GM18502 (cell line): ENCODE results near the gene PLA1A.

Experiments
- ATAC-seq: cut with Tn5 transposase; IDR thresholded peaks from one replicate; pipeline ENCODE4 v1.9.1; 2021; ENCODE audit warnings: mild to moderate bottlenecking; ENCODE audit not compliant: unreplicated experiment, poor library complexity

Gene PLA1A

DNA sequence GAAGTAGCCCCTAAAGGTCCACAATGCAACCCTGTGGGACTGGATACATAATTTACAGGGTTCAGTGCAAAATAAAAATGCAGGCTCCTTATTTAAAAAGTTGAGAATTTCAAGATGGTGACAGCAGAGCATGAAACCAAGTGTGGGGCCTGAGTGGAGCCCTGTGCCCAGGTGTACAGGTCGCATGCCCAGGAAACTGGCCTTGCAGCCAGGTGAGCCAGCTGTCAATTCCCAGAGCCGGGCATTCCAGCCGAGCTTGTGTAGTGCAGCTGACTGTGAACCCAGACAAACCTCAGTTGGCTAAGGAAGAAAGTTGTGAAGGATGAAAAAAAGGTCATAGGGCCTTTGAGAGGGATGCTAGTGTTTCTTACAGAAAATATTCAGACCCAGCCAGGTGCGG, 35.1 kb downstream of the PLA1A start:
- ATAC-seq: no peak

DNA sequence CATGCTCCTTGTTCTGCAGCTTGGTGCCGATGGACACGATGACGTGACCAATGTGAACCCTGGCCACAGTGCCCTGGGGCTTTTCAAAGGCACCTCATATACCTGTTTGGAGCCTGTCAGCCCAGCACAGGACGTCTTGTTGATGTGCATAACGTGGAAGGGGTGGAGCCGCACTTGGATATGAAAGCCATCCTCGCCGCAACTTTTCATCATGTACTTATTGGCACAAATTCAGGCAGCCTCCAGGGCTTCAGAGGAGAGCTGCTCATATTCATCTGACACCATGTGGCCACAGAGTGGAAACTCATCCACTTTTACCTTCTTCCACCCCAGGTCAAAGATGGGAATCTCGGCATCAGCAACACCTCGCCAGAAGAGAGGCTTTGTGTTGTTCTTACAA, 38.0 kb downstream of the PLA1A start:
- no peak for ATAC-seq

DNA sequence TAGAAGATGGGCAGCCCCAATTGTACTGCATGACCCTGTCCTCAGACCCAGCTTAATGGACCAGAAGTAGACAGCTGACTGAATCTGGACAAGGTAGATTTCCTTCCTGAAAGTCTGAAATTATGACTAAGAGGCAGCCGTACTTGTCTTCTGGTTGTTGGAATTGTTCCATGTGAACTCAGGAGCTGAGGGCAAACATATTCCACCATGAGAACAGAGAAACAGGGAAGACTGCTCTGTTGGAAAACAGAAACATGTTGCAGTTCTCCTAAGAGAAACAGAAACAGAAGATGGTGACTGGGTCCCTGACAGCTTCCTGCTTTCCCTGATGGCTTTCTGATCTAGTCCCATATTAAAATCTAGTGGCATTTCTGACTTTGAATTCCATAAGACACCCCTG, 38.6 kb downstream of the PLA1A start:
- no peak for ATAC-seq

- ATAC-seq: no peak
Observed at GRCh38 chr3:119636891-119637611, 39.4 kb downstream of the PLA1A start.

DNA sequence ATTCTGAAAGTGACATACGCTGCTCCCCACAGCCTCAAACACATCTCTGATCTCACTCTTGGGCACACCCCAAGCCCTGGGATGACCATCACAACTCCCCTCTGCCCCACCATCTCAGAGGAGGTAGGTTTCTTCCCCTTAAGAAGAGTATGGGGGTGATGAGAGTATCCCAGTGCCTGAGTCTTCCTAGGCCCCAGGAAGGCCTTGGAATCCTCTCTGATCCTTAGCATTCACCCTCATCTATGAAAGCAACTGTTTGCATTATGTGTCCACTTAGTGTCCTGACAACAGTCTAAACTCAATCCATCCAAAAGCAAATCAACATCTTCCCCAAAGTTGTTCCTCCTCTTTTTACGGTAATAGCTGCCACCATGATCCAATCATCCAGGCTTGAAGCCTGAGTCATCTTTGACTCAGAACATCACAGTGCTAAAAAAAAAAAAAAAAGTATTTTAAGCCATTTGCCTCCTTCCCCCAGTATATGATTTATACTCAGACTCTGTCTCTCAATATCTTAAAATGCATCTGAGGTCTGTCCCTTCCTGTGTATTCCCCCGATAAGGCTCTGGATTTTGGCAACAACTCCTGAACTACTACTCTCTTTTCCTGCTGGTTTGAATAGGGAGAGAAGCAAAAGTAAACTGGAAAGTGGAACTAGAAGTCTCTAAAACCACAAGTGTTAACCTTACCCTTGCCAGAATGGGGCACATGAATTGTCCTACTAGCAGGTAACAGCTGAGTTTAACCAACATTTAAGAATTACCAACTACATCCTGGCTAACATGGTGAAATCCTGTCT, 40.2 kb downstream of the PLA1A start:
- peak; percentile 45 for ATAC-seq

DNA sequence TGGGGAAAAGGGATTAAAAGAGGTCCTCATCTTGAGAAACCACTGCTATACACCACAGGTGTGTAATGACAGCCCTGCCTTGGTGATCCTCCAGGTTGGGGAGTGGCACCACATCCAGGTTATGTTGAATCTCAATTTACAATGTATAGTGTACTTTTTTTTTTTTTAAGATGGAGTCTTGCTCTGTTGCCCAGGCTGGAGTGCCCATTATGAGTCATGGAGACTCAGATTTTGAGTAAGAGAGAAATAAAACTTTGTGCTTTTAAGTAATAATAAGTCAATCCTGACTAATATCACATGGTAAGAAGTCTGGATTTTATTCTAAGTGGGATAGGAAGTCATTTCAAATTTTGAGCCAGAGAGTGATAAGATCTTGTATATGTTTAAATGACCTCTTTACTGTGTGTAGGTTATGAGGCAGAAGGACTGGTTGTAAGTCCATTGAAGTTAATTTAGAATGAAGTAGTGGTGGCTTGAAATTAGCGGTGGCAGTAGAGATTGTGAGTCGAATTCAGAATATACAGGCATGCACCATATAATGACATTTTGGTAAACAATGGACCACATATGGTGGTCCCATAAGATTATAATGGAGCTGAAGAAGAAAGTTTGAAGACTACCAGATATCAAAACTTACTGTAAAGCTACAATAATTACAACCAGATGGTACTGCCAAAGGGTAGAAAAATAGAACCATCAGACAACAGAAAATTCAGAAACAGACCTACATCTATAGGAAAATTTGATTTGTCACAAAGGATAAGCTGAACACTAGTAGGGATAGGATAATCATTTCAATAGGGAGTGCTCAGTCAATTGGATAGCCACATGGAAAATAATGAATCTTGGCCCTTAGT, 42.0 kb downstream of the PLA1A start:
- no peak for ATAC-seq

DNA sequence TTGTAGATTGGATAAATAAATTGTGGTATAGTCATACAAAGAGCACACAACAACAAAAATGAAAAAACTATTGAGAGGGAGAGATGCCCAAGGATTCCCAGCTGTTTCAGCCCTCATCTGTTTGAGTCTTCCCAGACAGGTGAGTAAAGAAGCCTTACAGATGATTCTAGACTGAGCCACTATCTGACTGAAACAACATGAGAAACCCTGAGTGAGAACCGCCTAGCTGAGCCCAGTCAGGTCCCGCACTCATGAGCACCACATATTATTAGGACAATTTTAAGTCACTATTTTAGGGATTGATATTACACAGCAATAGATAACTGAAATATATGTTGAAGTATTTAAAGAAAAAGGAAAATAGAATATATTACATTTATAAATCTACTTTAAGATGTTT, 43.7 kb downstream of the PLA1A start:
- no peak for ATAC-seq

DNA sequence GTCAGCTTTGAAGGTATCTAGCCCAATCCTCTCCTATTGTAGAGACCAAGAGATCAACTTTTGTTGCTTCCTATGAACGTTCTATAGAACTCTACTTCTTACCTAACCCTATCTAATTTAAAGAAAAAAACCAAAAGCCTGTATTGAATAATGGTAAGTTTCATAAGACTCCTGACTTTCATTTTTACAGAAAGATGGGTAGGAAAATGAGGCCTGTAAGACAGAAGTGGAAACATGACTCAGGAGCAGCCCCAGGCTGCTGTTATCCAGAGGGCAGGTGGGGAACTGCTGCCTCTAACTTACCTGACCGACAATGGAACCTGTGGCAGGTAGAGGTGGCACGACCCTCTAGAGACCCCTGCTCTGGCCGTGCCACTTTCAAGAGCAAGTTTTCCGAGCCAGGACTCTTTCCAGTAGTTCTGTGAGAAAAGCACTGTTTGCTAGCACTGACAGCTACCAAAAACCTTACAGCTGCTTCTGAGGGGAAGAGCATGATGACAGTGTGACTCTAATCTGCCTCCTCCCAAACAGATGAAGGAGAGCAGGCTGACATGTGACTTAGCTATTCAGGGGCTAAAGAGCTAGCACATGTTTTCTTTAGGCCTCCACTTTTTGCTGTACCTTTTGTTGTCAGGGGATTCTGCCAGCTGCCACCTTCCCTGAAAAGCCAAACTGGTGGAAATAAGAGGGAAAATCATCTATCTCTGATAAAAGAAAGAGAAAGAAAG, 45.2 kb downstream of the PLA1A start:
- ATAC-seq: no peak

DNA sequence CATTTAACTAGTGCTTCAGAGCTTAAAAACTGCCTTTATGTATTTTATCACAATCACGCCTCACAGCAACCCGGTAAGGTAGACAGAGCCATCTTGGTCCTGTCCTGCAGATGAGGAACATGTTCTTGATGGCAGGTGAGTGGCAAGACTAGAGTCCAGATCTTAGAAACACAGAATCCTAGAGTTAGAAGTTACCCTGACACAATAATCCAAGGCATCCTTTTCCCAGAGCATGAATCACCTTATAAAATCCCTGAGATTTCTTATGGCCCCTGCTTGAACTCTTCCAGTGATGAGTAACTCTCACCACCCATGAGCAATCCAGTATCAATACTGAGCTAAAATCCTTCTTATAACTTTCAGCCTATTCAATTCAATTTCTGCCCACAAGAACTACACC, 45.8 kb downstream of the PLA1A start:
- ATAC-seq: no peak

GRCh38 chr3:119644481-119644880, 46.8 kb downstream of the PLA1A start:
- ATAC-seq: no peak

DNA sequence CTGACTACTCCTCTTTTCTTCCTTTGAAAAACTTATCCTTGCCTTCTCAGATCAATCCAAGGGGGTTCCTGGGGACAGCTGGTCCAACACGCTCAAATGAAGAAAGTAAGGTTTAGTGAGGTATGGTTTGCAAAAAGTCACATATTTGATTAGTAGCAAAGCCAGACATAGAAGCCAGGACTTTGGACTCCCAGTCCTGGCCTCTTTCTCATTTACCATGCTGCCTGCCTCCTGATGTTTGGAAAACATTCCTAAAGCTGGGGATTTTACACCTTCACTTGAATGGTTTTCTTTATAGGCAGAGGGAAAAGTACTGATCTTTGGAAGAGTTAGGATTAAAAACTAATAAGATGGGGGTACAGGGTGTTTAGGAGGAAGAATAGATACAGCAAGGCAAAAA, 48.1 kb downstream of the PLA1A start:
- ATAC-seq: no peak

- ATAC-seq: no peak
Observed at GRCh38 chr3:119647171-119647570, 49.5 kb downstream of the PLA1A start.

DNA sequence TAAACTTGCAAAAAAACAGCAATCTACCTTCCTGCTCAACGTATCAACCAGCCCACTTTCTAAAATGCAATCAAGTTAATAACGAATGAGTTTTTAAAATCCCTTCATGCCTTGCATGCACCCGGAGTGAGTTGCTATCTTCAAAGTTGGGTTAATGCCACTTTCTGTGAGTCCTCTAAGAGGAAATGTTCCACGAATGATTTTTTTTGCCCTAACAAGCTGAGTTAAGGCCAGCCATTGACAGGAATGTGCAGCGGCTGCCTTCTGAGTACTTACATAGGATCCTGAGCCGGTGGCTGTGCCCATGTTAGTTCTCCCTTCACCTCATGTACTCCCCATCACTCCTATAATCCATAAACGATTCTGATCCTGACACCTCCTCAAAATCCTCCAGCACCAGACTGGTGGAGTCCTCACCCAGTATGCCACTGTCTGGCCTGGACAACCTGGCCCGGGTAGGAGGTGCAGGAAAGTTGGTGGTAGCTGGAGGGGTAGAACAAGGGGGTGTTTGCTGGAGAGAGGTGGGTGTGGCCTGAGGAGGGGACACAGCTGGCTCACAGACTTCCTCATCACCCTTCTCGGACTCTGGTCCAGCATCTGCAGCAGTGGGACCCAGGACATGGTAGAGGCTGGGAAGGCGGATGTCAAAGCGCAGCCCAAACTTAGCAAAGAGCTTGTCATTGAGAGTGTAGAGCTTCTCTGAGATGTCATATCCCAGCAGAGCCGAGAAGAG, 50.3 kb downstream of the PLA1A start:
- ATAC-seq: no peak

GRCh38 chr3:119649761-119650160, 52.1 kb downstream of the PLA1A start:
- no peak for ATAC-seq

DNA sequence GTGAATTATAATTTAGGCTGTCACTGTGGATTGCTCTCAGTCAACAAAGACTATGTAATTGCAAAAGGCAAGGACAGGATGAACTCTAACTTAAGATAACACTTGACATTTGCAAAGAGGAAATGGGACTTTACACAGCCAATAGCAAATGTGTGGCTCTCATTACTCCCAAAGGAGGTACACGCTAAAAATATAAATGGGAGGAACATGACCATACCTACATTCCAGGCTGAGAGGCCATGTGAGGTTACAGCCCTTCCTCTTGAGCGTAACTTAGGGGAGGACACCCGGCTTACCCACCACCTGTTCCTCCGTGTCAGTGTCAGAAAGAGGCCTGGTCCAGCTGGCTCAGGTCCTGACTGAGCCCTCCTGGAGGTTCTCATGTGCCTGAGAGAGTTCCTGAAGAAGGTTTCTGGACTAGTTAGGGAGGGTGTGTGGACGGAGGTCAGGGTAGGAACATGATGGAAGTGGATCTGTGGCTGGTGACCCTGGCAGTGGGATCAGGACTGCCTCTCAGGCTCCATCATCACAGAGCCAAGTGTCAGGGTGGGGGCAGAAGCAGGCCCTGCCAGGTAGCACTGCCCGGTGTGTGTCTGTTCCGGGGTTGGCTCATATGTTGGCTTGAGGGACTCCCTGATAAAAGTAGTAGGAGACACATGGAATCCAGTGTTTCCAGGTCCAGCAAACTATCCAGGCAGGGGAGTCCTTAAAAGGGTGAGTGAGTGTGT, 54.8 kb downstream of the PLA1A start:
- ATAC-seq: no peak

DNA sequence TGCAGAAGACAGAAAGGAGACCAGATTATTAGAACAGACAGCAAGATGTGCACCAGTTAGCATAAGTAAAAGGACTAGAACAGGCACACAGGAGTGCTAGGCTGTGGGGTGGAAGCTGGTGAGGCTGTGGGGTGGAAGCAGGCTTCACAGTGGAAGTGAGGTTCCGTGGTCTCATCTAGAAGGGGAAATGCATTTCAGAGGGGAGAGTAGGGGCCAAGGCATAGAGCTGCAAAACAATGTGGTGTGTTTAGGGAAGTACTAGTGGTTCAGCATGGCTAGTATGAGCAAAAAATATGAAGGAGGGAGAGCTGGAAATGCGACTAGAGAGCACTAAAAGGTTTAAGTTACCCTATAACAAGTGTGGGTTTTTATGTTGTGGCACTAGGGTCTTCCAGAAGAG, 56.2 kb downstream of the PLA1A start:
- ATAC-seq: no peak

DNA sequence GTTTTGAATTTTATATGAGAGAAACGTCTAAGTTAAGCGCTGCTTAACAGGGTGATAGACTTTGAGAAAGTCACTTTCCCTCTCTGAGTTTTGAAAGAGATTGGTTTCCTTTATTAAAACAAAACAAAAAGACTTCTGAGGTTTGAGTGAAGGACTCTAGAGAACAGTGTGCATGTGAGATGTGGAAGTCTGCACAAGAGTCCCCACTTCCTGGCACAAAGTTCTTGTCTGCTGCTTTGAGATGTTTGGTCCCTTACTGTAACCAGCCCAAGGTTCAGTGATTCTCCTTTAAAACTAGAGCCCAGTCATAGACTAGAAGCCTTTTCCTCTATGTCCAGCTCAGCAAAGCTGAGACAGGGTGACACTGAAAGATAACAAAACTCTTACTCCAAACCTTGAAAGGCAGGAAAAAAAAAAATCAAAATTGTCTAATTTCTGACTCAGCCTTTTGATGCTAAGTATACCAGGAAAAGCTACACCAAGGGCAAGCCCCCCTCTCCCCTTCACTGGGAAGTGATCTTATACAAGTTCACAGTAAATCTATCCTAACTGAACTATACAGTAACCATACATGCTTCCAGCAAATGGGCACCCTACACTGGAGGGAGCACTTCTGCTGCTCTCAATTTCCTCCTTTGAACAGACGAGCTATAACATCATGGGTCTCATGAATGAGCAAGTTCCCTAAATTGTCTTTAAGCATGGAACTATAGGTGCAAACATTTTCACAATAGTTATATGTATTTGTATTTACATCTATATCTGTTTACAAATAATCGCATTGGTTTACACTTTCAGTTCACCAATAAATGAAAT, 60.4 kb downstream of the PLA1A start:
- no peak for ATAC-seq

- no peak for ATAC-seq
Observed at GRCh38 chr3:119658994-119659393, 61.3 kb downstream of the PLA1A start.
